ENCODE measurements around the gene LMLN. TPM values are rescaled to one million over a fixed set of nuclear protein-coding genes. Genes with fewer than 3 reads are reported as not detected.
A peak's percentile ranks its signal among the peaks of the same experiment; 100 is the strongest.
"Not testable (repeated sequence)": the region's sequence is repeated elsewhere in the genome, so short reads cannot be mapped to it uniquely, and the experiment has no call there.

Gene LMLN
- total RNA-seq, 1 experiment from 2014 or later: 17.4 TPM

- H3K9me3 ChIP-seq (ENCODE audit: low read depth, low read length, poor library complexity, severe bottlenecking): no peaks in the 10 kb centered on the region
- CTCF ChIA-PET: interaction anchor here (0.6 to 1.5 kb wide), 5 partner anchors 8 to 174 kb away, joined by 3 to 6 read pairs (median 4); no protein-coding TSS in a partner anchor
- H3K4me3 ChIP-seq (ENCODE audit: low read depth, low read length, poor library complexity, severe bottlenecking): peak overlapping the region; percentile 80
- H3K4me1 ChIP-seq (ENCODE audit: insufficient read depth, low read length, poor library complexity, severe bottlenecking): no peaks in the 10 kb centered on the region
- intact Hi-C loops (cut with micrococcal nuclease; ENCODE audit: unreplicated experiment): loop anchor here (10.0 kb wide), 1 partner anchor 115 kb away; the partner anchor contains the start of gene LMLN
- H3K36me3 ChIP-seq (ENCODE audit: insufficient read depth, low read length, poor library complexity, severe bottlenecking): no peaks in the 10 kb centered on the region
- peak; percentile 66 for DNase-seq (ENCODE audit: low spot score)
- POLR2A ChIA-PET (ENCODE audit: low non-redundant PET): interaction anchor here (0.6 to 0.7 kb wide), 2 partner anchors 14 to 1579 kb away, joined by 4 to 7 read pairs; no protein-coding TSS in a partner anchor
- no peak for TF ChIP-seq EZH2 (IDR thresholded peaks at IDR 0.05; ENCODE audit: borderline replicate concordance, low read depth, low read length, poor library complexity, severe bottlenecking)
- peak; percentile 47 for TF ChIP-seq CTCF (conservative IDR thresholded peaks at IDR 0.05; ENCODE audit: low read depth, low read length)
- H3K27ac ChIP-seq (ENCODE audit: low read depth, low read length, poor library complexity, severe bottlenecking): peak overlapping the region; percentile 79
- no TSS peak for BruUV-seq (replicated peaks)
- H3K27me3 ChIP-seq (replicated peaks; ENCODE audit: insufficient read depth, low read depth, low read length, poor library complexity): peaks cover 10% of the 10 kb centered on the region
These were observed 119.9 kb downstream of the LMLN start for GRCh38 chr3:198079771-198080520.

- Histone ChIP-seq H3K4me1 (ENCODE audit: insufficient read depth, low read length, poor library complexity, severe bottlenecking) (no peaks in the 10 kb centered on the region), H3K9me3 (ENCODE audit: low read depth, low read length, poor library complexity, severe bottlenecking) (no peaks in the 10 kb centered on the region), H3K27me3 (replicated peaks; ENCODE audit: insufficient read depth, low read depth, low read length, poor library complexity) (peaks cover 10% of the 10 kb centered on the region), H3K27ac (ENCODE audit: low read depth, low read length, poor library complexity, severe bottlenecking) (peak overlapping the region; percentile 79), H3K4me3 (ENCODE audit: low read depth, low read length, poor library complexity, severe bottlenecking) (peak overlapping the region; percentile 80), H3K36me3 (ENCODE audit: insufficient read depth, low read length, poor library complexity, severe bottlenecking) (no peaks in the 10 kb centered on the region)
- POLR2A ChIA-PET (ENCODE audit: low non-redundant PET): interaction anchor here (0.6 kb wide), 1 partner anchor 1580 kb away, joined by 7 read pairs; no protein-coding TSS in a partner anchor
- BruUV-seq (replicated peaks): no TSS peak
- TF ChIP-seq CTCF (conservative IDR thresholded peaks at IDR 0.05; ENCODE audit: low read depth, low read length) (peak; percentile 41), EZH2 (IDR thresholded peaks at IDR 0.05; ENCODE audit: borderline replicate concordance, low read depth, low read length, poor library complexity, severe bottlenecking) (no peak)
- intact Hi-C loops (cut with micrococcal nuclease; ENCODE audit: unreplicated experiment): loop anchor here (10.0 kb wide), 1 partner anchor 116 kb away; the partner anchor contains the start of gene LMLN
- CTCF ChIA-PET: interaction anchor here (0.6 to 1.5 kb wide), 5 partner anchors 9 to 175 kb away, joined by 3 to 6 read pairs (median 4); no protein-coding TSS in a partner anchor
- peak; percentile 86 for DNase-seq (ENCODE audit: low spot score)
These were observed 120.7 kb downstream of the LMLN start for GRCh38 chr3:198080521-198081384.

- Histone ChIP-seq H3K4me1 (ENCODE audit: insufficient read depth, low read length, poor library complexity, severe bottlenecking) (no peaks in the 10 kb centered on the region), H3K9me3 (ENCODE audit: low read depth, low read length, poor library complexity, severe bottlenecking) (no peaks in the 10 kb centered on the region), H3K4me3 (ENCODE audit: low read depth, low read length, poor library complexity, severe bottlenecking) (peak overlapping the region; percentile 80), H3K27ac (ENCODE audit: low read depth, low read length, poor library complexity, severe bottlenecking) (no peak overlapping the region), H3K27me3 (replicated peaks; ENCODE audit: insufficient read depth, low read depth, low read length, poor library complexity) (peaks cover 10% of the 10 kb centered on the region), H3K36me3 (ENCODE audit: insufficient read depth, low read length, poor library complexity, severe bottlenecking) (no peaks in the 10 kb centered on the region)
- DNase-seq (ENCODE audit: low spot score): no peak
- CTCF ChIA-PET: interaction anchor here (1.3 kb wide), 1 partner anchor 9 kb away, joined by 4 read pairs; no protein-coding TSS in a partner anchor
- POLR2A ChIA-PET (ENCODE audit: low non-redundant PET): no interaction called here
- intact Hi-C loops (cut with micrococcal nuclease; ENCODE audit: unreplicated experiment): loop anchor here (10.0 kb wide), 1 partner anchor 117 kb away; the partner anchor contains the start of gene LMLN
- no TSS peak for BruUV-seq (replicated peaks)
- no peak for TF ChIP-seq EZH2 (IDR thresholded peaks at IDR 0.05; ENCODE audit: borderline replicate concordance, low read depth, low read length, poor library complexity, severe bottlenecking)
- TF ChIP-seq CTCF (conservative IDR thresholded peaks at IDR 0.05; ENCODE audit: low read depth, low read length): no peak
These were observed 121.4 kb downstream of the LMLN start for GRCh38 chr3:198081421-198081844.

GRCh38 chr3:198082226-198082625 lies 122.2 kb downstream of the LMLN start:
- H3K4me1 ChIP-seq (ENCODE audit: insufficient read depth, low read length, poor library complexity, severe bottlenecking); BruUV-seq (replicated peaks); H3K36me3 ChIP-seq (ENCODE audit: insufficient read depth, low read length, poor library complexity, severe bottlenecking); H3K4me3 ChIP-seq (ENCODE audit: low read depth, low read length, poor library complexity, severe bottlenecking); H3K27me3 ChIP-seq (replicated peaks; ENCODE audit: insufficient read depth, low read depth, low read length, poor library complexity); H3K9me3 ChIP-seq (ENCODE audit: low read depth, low read length, poor library complexity, severe bottlenecking); DNase-seq (ENCODE audit: low spot score); CTCF ChIA-PET; H3K27ac ChIP-seq (ENCODE audit: low read depth, low read length, poor library complexity, severe bottlenecking); POLR2A ChIA-PET (ENCODE audit: low non-redundant PET): not testable (repeated sequence)
- intact Hi-C loops (cut with micrococcal nuclease; ENCODE audit: unreplicated experiment): loop anchor here (10.0 kb wide), 1 partner anchor 117 kb away; the partner anchor contains the start of gene LMLN

All from A673 (cell line).